SKM-1 treated with dmso at 0.1 percent for 144 hours (cell line): ENCODE measurements around the gene AGPAT4.

Experiments used
- DNase-seq: peaks from one replicate; lab custom pipeline; 2025; ENCODE audit not compliant: unreplicated experiment; lab: John Stamatoyannopoulos, UW

Gene AGPAT4

DNA sequence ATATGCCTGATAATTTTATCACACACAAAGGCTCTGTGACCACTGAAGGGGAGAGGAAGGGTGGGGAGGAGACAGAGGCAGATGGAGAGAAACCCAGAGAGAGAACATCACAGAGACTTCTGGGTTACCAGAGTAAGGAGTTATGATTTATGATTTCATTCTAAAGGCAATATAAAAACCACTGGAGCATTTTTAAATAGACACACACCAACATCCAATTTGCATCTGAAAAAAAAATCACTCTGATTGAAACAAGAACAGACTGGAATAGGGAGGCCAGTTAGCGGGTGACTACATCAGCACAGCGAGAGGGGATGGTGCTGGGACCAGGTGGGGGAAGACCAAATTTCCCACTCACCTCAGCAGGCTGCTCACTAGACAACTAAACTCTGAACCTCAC lies 104.8 kb downstream of the AGPAT4 start:
- DNase-seq = no peak

DNA sequence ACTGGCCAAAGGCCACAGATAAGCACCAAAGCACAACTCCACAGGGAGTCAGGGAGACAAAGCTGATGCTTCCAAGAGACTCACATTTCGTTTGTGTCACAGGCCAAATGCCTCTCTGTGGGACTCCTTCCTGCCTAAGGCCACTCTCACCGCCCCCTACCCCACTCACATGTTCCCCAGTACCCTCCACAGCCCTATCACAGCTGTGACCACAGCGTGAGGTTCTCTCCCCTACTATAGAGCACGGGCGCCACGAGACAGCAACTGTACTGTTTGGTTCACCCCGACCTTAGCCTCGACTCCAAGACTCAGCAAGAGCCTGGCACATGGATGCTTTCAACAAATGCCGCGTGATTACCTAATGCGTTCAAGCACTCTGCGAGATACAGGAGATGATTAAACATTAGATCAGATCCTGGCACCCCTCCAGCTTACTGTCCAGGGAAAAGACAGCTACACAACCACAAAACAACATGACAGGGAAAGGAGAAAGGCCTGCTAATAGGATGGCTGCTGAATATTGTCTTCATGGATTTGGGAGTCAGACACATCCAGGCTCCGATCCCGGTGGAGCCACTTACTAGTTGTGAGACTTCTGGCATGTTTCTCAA lies 105.5 kb downstream of the AGPAT4 start:
- DNase-seq = no peak

GRCh38 chr6:161166677-161167076 lies 107.2 kb downstream of the AGPAT4 start:
- no peak for DNase-seq

DNA sequence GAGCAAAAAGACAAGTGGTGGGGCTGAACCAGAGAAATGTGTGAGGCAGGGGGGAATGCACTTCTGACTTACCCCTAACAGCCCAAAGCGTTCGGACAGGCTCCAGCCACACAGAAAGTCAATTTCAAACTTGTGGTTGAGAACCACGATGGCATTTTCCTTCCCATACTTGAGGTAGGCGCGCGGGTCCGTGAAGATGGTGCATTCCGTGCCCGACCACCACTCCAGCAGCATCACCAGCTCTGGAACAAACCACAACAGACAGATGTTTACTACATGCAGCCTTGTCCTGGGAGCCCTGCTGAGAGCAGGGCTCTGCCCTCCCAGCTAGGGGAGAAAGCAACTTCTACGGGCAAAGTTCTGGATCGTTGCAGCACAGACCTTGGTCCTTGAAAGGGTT lies 107.7 kb downstream of the AGPAT4 start:
- DNase-seq = no peak

GRCh38 chr6:161164182-161164625 lies 109.7 kb downstream of the AGPAT4 start:
- DNase-seq = no peak

DNA sequence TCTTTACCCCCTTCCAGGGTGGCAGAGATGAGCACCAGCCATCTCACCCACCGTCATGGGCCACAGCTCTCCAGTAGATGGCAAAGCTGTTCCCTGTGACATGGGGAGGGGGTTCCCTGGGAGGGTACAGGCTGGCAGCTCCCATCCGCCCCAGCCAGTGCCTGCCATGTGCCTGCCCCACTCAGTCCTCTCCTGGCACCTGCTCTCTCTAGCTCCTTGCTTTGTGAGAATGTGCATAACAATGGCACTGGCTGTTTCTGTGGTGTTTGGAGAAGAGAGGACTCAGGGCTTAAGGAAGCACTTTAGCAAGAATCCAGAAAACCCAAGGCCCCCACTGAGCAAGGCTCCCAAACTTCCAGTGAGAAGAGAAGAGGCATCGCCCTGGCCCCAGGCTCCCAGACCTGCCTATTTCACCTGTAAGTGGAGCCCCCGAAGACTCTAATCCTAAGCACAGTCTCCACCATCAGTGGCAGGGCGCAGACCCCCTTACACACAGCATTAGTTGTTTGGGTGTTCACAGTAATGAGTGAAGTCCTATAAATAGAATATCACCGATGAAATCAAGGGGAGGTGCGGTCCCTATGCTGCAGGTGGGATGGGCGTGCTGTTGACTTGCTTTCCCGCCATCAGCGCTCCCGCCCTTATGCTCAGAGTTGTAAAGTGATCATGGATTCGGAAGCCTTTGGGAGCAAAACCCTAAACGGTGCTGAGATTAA lies 110.2 kb downstream of the AGPAT4 start:
- no peak for DNase-seq

- no peak for DNase-seq
These were observed 111.1 kb downstream of the AGPAT4 start for GRCh38 chr6:161162722-161163121.

DNA sequence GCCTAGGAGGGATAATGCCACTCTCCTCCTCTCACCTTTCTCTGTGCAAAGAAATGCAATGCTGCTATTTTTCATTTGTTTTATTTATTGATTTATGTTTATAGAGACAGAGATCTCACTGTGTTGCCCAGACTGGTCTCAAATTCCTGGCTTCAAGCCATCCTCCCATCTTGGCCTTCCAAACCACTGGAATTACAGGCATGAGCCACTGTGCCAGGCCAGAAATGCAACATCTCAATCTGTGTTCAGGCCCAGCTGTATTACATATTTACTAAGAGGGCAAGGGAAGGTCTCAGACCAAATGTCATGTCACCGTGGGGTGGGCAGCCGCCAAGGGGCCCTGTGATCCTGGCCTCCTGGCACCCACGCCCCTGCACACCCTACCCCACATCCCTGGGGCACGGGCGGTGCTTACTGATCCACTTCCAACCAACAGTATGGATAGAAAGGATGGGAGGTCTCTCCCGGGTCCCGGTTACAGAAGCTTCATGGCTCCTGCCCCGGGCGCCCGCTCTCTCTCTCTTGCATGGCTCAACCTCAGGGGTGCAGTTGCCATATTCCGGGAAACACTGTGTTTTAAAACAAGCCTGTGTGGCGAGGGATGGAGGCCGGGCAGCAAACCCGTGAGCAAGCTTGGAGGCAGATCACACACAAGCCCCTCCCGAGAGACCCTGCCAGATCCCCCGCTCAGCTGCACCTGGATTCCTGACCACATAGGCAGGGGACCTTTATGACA lies 111.8 kb downstream of the AGPAT4 start:
- no peak for DNase-seq

GRCh38 chr6:161161121-161161520 lies 112.7 kb downstream of the AGPAT4 start:
- DNase-seq = no peak

DNA sequence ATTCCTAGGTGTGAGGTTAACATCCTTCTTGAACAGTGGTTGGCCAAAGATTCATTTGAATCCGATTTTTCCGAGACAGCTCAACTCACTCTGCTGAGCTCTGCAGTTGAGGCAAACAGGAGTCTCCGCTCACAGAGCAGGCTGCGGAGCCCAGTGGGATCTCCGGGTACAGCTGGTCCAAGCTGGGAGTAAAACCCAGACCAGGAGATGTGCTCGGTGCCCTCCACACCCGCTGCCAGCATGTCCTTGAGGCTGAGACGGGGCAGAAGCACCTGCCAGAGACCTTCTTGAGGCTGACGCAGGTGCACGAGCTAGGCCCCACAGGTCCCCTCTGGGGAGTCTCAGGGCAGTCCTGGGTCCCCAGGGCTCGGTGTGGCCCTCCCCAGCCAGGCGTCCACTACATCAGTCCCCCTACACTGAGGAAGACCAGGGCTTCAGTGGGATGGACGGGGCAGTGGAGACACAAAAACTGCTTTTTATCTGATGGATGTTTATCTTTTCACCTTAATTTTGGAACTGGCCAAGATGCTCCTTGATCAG lies 119.0 kb downstream of the AGPAT4 start:
- DNase-seq = no peak

DNA sequence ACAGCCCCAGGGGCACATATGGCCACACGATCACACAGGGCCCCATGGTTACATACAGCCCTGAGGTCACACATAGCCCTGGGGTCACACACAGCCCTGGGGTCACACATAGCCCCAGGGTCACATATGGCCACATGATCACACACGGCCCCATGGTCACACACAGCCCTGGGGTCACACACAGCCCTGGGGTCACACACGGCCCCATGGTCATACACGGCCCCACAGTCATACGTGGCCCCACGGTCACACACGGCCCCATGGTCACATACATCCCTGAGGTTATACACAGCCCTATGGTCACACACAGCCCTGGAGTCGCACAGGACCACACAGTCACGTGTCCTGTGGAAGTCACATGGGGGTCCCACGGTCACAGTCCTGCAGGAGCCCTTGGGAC lies 120.1 kb downstream of the AGPAT4 start:
- DNase-seq = no peak

- DNase-seq = no peak
These were observed 120.8 kb downstream of the AGPAT4 start for GRCh38 chr6:161152907-161153662.

DNA sequence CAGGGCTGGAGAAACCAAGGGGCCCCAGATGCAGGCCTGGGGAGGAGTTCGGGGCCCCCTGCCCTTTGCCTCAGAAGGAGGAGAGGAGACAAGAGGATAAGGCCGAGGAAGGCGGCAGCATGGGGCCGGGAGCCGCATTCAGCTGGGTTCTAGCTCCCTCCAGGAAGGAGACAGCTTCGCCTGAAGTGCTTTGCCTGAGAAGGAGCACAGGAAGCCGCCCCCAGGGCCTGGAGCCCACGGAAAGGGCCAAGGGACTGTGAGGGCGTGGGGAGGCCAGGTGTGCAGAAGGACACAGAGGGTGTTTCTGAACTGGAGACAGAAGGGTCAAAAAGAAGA lies 121.4 kb downstream of the AGPAT4 start:
- no peak for DNase-seq

DNA sequence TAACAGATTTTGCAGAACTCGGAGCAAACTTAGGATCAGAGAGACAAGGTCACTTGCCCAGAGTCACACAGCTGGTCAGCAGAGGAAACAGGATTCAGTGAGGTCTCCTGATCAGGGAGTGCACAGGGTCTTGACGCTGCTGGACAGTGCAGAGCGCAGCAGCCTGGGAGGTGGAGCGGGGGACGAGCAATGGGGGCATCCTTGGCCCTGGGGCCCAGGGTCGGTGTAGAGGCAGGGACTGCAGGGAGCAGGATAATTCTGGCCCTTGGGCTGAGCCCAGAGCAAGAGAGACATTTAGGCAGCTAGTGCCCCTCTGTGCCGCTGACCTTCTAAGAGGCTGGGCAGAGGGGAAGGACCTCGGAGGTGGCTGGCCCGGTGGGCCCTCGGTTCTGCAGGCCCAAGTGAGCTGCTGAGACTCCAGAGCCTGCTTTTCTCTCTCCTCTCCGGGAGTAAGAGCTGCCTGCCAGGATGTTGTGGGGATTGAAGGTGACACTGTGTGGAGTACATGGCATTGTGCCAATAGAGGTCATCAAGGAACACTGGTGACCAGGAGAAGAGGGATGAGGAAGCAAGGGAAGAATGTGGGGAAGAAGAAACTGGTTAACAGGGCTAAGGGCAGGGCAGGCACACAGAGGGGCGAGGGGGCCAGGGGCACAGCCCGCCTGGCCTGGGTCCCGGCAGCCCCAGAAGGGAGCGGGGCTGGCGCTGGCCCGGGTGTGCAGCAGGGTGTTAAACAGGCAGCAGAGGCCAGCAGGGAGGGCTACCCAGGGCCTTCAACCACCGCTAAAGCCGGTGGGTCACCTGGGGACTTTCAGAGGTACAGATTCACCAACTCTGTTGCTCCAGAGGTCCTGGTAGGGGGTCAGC lies 122.0 kb downstream of the AGPAT4 start:
- DNase-seq = no peak

- no peak for DNase-seq
These were observed 122.7 kb downstream of the AGPAT4 start for GRCh38 chr6:161151059-161151645.

GRCh38 chr6:161150566-161150965 lies 123.3 kb downstream of the AGPAT4 start:
- no peak for DNase-seq

DNA sequence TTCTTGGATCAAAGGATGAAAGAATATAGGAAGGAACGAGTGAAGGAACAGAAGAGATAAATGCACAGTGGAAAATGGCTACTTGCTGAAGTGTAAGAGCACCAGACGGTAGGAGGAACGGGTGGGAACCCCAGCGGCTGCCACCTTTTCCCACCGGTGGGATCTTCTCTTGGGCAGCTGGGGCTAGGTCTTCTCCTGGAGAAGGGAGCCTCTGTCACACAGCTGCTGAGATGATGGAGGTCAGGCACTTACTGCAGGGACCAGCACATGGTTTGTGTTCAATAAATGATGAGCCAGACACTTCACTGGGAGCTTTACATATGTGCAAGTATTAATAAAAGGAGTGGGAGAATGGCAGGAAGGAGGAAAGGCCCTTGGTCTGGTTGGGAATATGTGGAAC lies 123.7 kb downstream of the AGPAT4 start:
- DNase-seq = no peak

- no peak for DNase-seq
These were observed 130.0 kb downstream of the AGPAT4 start for GRCh38 chr6:161143663-161144430.

- DNase-seq = no peak
These were observed 130.9 kb downstream of the AGPAT4 start for GRCh38 chr6:161142957-161143296.
